Aorta (tissue), 5 donors: ENCODE data around the gene L3MBTL2. TPM values are rescaled to one million over a fixed set of nuclear protein-coding genes. Genes with fewer than 3 reads are reported as not detected.

Source experiments
- ATAC-seq: fragments of 200-7000 bp; cut with Tn5 transposase; one replicate; pipeline ENCODE4 v1.9.1; 2022; ENCODE audit warnings: moderate library complexity; ENCODE audit not compliant: low FRiP score
- DNase-seq, 2 donors: peaks; one replicate each; pipeline ENCODE4 v3.0.0-alpha.2; 2020
- H3K27ac ChIP-seq, 2 donors: one replicate each; pipeline ENCODE4 v1.5.1; 2013; ENCODE audit warnings: low read length in 2 of 2, mild to moderate bottlenecking in 2 of 2, moderate library complexity in 2 of 2, control low read depth in 1 of 2, inconsistent platforms in 1 of 2, low read depth in 1 of 2
- H3K27me3 ChIP-seq, 2 donors: one replicate each; pipeline ENCODE4 v1.6.1; 2013; ENCODE audit warnings: control low read depth in 1 of 2, low read length in 1 of 2, mild to moderate bottlenecking in 1 of 2, moderate library complexity in 1 of 2; ENCODE audit not compliant: insufficient read depth in 2 of 2, control insufficient read depth in 1 of 2
- H3K36me3 ChIP-seq, 2 donors: one replicate each; pipeline ENCODE4 v1.6.1; 2013; ENCODE audit warnings: control low read depth in 1 of 2, low read length in 1 of 2, mild to moderate bottlenecking in 1 of 2; ENCODE audit not compliant: insufficient read depth in 2 of 2, control insufficient read depth in 1 of 2
- H3K4me1 ChIP-seq, 2 donors: one replicate each; pipeline ENCODE4 v1.6.1; 2013; ENCODE audit warnings: low read length in 2 of 2, control low read depth in 1 of 2, mild to moderate bottlenecking in 1 of 2, moderate library complexity in 1 of 2; ENCODE audit not compliant: insufficient read depth in 2 of 2, control insufficient read depth in 1 of 2
- H3K4me3 ChIP-seq, 2 donors: one replicate each; pipeline ENCODE4 v1.5.1; 2013; ENCODE audit warnings: low read length in 2 of 2, control low read depth in 1 of 2, mild to moderate bottlenecking in 1 of 2
- H3K9me3 ChIP-seq: one replicate; pipeline ENCODE4 v1.6.1; 2013; ENCODE audit warnings: mild to moderate bottlenecking, low read length; ENCODE audit not compliant: control insufficient read depth
- WGBS, 2 donors: extraction: QIAGEN DNeasy Blood & Tissue Kit; methylation state at CpG; one replicate each; pipeline ENCODE4 v1.1.7; 2013; 5-methylcytosine and 5-hydroxymethylcytosine counted together
- intact Hi-C, 2 donors: fragments of 100-400 bp; cut with DNase I; formaldehyde crosslinking; loops; one replicate each; pipeline versions ENCODE4 v1.14.2 to v1.15.0; 2022
- long read RNA-seq, 2 donors: library from polyadenylated mRNA; unstranded; transcript quantifications; one replicate each; pipeline ENCODE4 v2.0.0, GENCODE V29; 2020 to 2021
- polyA plus RNA-seq, 2 donors: library from polyadenylated mRNA; stranded (reverse); fragments of 200-250 nt; gene quantifications; one replicate each; pipeline ENCODE4 v1.2.3, GENCODE V29; 2013
- total RNA-seq, 2 donors: library from RNA; stranded (reverse); fragmentation: NEBNext Ultra II Directional; extraction: Animal tissue kit (Norgen Biotek cat#: 25700); gene quantifications; one replicate each; pipeline ENCODE4 v1.2.1, GENCODE V29; 2021
- donor health status: healthy with polysubstance abuse.
- donor health status: Bipolar disorder and iron deficiency.
- donor health status: DM: no; HTN: no; CAD: no.
- donor health status: DM: no; HTN: no; CAD: no.
- donor health status: DM: yes; HTN: yes; CAD: no.

L3MBTL2 gene
- total RNA-seq (10 to 100 TPM; 12.3 to 18.5 TPM), polyA plus RNA-seq (10 to 100 TPM in 1 of 2 donors, 1 to 10 TPM in 1; 6.5 to 14.9 TPM)
- long read RNA-seq, donor 1, transcript L3MBTL2-201 (17 exons, 3,296 nt) = major isoform, 20 of 85 reads
- long read RNA-seq, donor 1, partial matches to known transcripts = 61 of 85 reads
- long read RNA-seq, donor 1, other reads (novel, unspliced or antisense) = 4 of 85 reads
- long read RNA-seq, donor 2, transcript L3MBTL2-201 (17 exons, 3,296 nt) = major isoform, 5 of 16 reads
- long read RNA-seq, donor 2, partial matches to known transcripts = 7 of 16 reads
- long read RNA-seq, donor 2, other reads (novel, unspliced or antisense) = 3 of 16 reads

GRCh38 chr22:41204992-41205900 is at the start of gene L3MBTL2:
Gene L3MBTL2 (plus strand): TSS chr22:41205312. CDS start chr22:41205363, 51 bp downstream.
- DNase-seq (peak; percentile 98 to 100), ATAC-seq (peak; percentile 99)
- intact Hi-C loops = loop anchor here in 1 of 2 donors (2.0 kb wide), 1 partner anchor 34 kb away; no protein-coding TSS in a partner anchor
- Histone ChIP-seq H3K27me3 (no peaks in the 10 kb centered on the region), H3K4me3 (peak within 1 kb of the TSS; percentile 38 to 48), H3K27ac (peak within 1 kb of the TSS in 1 of 2 donors; percentile 43), H3K36me3 (peaks cover 0 to 2% of the 10 kb centered on the region in 2 donors), H3K9me3 (no peaks in the 10 kb centered on the region), H3K4me1 (no peaks in the 10 kb centered on the region)
- WGBS, 2 donors = 2% methylated on average over 47 of the region's 47 CpGs

GRCh38 chr22:41157083-41157482 is 48.0 kb upstream of the L3MBTL2 start:
- ATAC-seq (no peak), DNase-seq (no peak)
- intact Hi-C loops = no loop called here
- WGBS, 2 donors = 70% methylated on average over 4 of the region's 4 CpGs
- H3K4me1 ChIP-seq = no peaks in the 10 kb centered on the region
- no peaks in the 10 kb centered on the region for H3K27me3 ChIP-seq
- peaks cover 14 to 26% of the 10 kb centered on the region in 2 donors for H3K36me3 ChIP-seq
- H3K9me3 ChIP-seq = no peaks in the 10 kb centered on the region
- H3K4me3 ChIP-seq = no peak overlapping the region
- no peak overlapping the region for H3K27ac ChIP-seq

GRCh38 chr22:41169157-41169556 is 36.0 kb upstream of the L3MBTL2 start:
- H3K4me3 ChIP-seq = no peak overlapping the region
- no peaks in the 10 kb centered on the region for H3K4me1 ChIP-seq
- whole genome bisulfite sequencing, 2 donors = 86 to 87% methylated on average over 8 of the region's 8 CpGs
- H3K27me3 ChIP-seq = no peaks in the 10 kb centered on the region
- ATAC-seq (no peak), DNase-seq (no peak)
- H3K9me3 ChIP-seq = no peaks in the 10 kb centered on the region
- intact Hi-C loops = no loop called here
- no peak overlapping the region for H3K27ac ChIP-seq
- H3K36me3 ChIP-seq = peaks cover 8% of the 10 kb centered on the region in 2 donors

DNA sequence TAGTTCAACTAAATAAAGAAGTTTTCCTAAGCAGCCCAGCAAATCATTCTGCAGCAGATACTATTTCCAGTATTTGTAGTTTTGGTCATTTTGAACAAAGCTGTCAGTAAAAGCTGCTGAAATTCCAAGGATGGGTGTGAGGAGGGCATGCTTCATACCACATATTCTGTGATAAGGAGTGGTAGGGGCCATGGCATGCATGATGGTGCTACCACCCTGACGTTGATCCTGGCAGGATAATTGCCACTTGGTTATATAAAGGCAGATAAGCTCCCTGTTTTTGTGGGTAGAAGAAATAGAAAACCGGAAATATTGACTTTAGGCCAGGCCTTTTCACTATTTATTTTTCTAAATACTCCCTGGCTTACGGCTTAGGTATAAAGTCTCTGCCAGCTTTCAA is 33.1 kb upstream of the L3MBTL2 start:
- no peaks in the 10 kb centered on the region for H3K4me1 ChIP-seq
- H3K27me3 ChIP-seq = no peaks in the 10 kb centered on the region
- intact Hi-C loops = loop anchor here in 1 of 2 donors (2.0 kb wide), 1 partner anchor 33 kb away; the partner anchor contains the start of gene L3MBTL2
- no peak overlapping the region for H3K4me3 ChIP-seq
- peak overlapping the region in 1 of 2 donors; percentile 60 for H3K27ac ChIP-seq
- no peak for ATAC-seq
- DNase-seq = no peak
- 5% methylated on average over 3 of the region's 3 CpGs for WGBS, 2 donors
- H3K9me3 ChIP-seq = no peaks in the 10 kb centered on the region
- peaks cover 6 to 12% of the 10 kb centered on the region in 2 donors for H3K36me3 ChIP-seq

- no peak for DNase-seq
Observed at GRCh38 chr22:41175546-41175945, 29.6 kb upstream of the L3MBTL2 start.

DNA sequence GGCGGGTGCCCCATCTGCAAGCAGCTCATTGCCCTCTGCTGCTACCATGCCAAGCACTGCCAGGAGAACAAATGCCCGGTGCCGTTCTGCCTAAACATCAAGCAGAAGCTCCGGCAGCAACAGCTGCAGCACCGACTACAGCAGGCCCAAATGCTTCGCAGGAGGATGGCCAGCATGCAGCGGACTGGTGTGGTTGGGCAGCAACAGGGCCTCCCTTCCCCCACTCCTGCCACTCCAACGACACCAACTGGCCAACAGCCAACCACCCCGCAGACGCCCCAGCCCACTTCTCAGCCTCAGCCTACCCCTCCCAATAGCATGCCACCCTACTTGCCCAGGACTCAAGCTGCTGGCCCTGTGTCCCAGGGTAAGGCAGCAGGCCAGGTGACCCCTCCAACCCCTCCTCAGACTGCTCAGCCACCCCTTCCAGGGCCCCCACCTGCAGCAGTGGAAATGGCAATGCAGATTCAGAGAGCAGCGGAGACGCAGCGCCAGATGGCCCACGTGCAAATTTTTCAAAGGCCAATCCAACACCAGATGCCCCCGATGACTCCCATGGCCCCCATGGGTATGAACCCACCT is 28.0 kb upstream of the L3MBTL2 start:
- H3K27me3 ChIP-seq = no peaks in the 10 kb centered on the region
- 85 to 86% methylated on average over 15 of the region's 15 CpGs for WGBS, 2 donors
- peaks cover 0 to 17% of the 10 kb centered on the region in 2 donors for H3K36me3 ChIP-seq
- H3K9me3 ChIP-seq = no peaks in the 10 kb centered on the region
- H3K4me1 ChIP-seq = no peaks in the 10 kb centered on the region
- no peak overlapping the region for H3K4me3 ChIP-seq
- H3K27ac ChIP-seq = no peak overlapping the region
- ATAC-seq (no peak), DNase-seq (no peak)
- intact Hi-C loops = no loop called here

More at GRCh38 chr22:41175546-41175945, 29.6 kb upstream of the L3MBTL2 start:
- intact Hi-C loops = no loop called here
- Histone ChIP-seq H3K36me3 (peaks cover 0 to 17% of the 10 kb centered on the region in 2 donors), H3K4me3 (no peak overlapping the region), H3K9me3 (no peaks in the 10 kb centered on the region), H3K27ac (no peak overlapping the region), H3K27me3 (no peaks in the 10 kb centered on the region), H3K4me1 (no peaks in the 10 kb centered on the region)
- 24 to 33% methylated on average over 2 of the region's 2 CpGs for WGBS, 2 donors
- no peak for ATAC-seq

DNA sequence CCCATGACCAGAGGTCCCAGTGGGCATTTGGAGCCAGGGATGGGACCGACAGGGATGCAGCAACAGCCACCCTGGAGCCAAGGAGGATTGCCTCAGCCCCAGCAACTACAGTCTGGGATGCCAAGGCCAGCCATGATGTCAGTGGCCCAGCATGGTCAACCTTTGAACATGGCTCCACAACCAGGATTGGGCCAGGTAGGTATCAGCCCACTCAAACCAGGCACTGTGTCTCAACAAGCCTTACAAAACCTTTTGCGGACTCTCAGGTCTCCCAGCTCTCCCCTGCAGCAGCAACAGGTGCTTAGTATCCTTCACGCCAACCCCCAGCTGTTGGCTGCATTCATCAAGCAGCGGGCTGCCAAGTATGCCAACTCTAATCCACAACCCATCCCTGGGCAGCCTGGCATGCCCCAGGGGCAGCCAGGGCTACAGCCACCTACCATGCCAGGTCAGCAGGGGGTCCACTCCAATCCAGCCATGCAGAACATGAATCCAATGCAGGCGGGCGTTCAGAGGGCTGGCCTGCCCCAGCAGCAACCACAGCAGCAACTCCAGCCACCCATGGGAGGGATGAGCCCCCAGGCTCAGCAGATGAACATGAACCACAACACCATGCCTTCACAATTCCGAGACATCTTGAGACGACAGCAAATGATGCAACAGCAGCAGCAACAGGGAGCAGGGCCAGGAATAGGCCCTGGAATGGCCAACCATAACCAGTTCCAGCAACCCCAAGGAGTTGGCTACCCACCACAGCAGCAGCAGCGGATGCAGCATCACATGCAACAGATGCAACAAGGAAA is 27.3 kb upstream of the L3MBTL2 start:
- H3K27me3 ChIP-seq = no peaks in the 10 kb centered on the region
- no peak overlapping the region for H3K4me3 ChIP-seq
- H3K9me3 ChIP-seq = no peaks in the 10 kb centered on the region
- DNase-seq (no peak), ATAC-seq (peak; percentile 25)
- H3K36me3 ChIP-seq = peaks cover 0 to 17% of the 10 kb centered on the region in 2 donors
- H3K27ac ChIP-seq = no peak overlapping the region
- intact Hi-C loops = no loop called here
- 86 to 90% methylated on average over 9 of the region's 9 CpGs for WGBS, 2 donors
- no peaks in the 10 kb centered on the region for H3K4me1 ChIP-seq
